CD4-positive, alpha-beta memory T cell (primary cell): ENCODE measurements around the gene SLC8A2. TPM values are rescaled to one million over a fixed set of nuclear protein-coding genes. Genes with fewer than 3 reads are reported as not detected.

Experiments used
- CTCF ChIA-PET: fragments of 350-600 bp; sonication (Branson Sonifier 250); formaldehyde crosslinking; loops from one replicate; lab custom pipeline; 2021; ENCODE audit warnings: inconsistent platforms; ENCODE audit not compliant: partially characterized antibody; lab: Charles Lee
- POLR2A ChIA-PET: fragments of 350-600 bp; sonication (Branson Sonifier 250); formaldehyde crosslinking; loops from one replicate; lab custom pipeline; 2021; ENCODE audit not compliant: partially characterized antibody; lab: Charles Lee
- DNase-seq, 5 donors: peaks; one replicate each; pipeline versions ENCODE4 v3.0.0 to v3.0.0-alpha.2; 2020 to 2022; ENCODE audit warnings: mixed read lengths in 1 of 5
- H3K27ac ChIP-seq: one replicate; pipeline ENCODE4 v1.7.0; 2013; ENCODE audit warnings: low read depth, low read length
- H3K27me3 ChIP-seq: 2 replicates; pipeline ENCODE4 v1.7.0; 2013; ENCODE audit warnings: mild to moderate bottlenecking, low read length, moderate library complexity; ENCODE audit not compliant: insufficient read depth
- H3K36me3 ChIP-seq: 2 replicates; pipeline ENCODE4 v1.7.0; 2013; ENCODE audit warnings: mild to moderate bottlenecking, low read length, moderate library complexity; ENCODE audit not compliant: insufficient read depth
- H3K4me1 ChIP-seq: 2 replicates; pipeline ENCODE4 v1.7.0; 2013; ENCODE audit warnings: mild to moderate bottlenecking, low read length, moderate library complexity; ENCODE audit not compliant: insufficient read depth
- H3K4me3 ChIP-seq, 2 donors: one replicate each; pipeline ENCODE4 v1.7.0; 2013; ENCODE audit warnings: low read length in 2 of 2, mild to moderate bottlenecking in 1 of 2
- H3K9me3 ChIP-seq, 2 donors: one replicate each; pipeline ENCODE4 v1.7.0; 2013; ENCODE audit warnings: low read length in 2 of 2, control low read depth in 1 of 2; ENCODE audit not compliant: control insufficient read depth in 1 of 2
- H3K27ac Mint-ChIP-seq, 7 donors: one replicate each; pipeline ENCODE4 v1.8.0; 2020 to 2021; ENCODE audit warnings: mixed read lengths in 7 of 7, mild to moderate bottlenecking in 6 of 7, inconsistent platforms in 3 of 7, moderate library complexity in 3 of 7
- H3K27me3 Mint-ChIP-seq, 2 donors: one replicate each; pipeline ENCODE4 v1.8.0; 2020 to 2021; ENCODE audit warnings: mixed read lengths in 2 of 2
- H3K36me3 Mint-ChIP-seq, 2 donors: one replicate each; pipeline ENCODE4 v1.8.0; 2020 to 2021; ENCODE audit warnings: mixed read lengths in 2 of 2, inconsistent platforms in 1 of 2, mild to moderate bottlenecking in 1 of 2
- H3K4me1 Mint-ChIP-seq, 4 donors: one replicate each; pipeline ENCODE4 v1.8.0; 2020 to 2021; ENCODE audit warnings: mixed read lengths in 4 of 4, mild to moderate bottlenecking in 1 of 4
- H3K4me3 Mint-ChIP-seq, 8 donors: one replicate each; pipeline ENCODE4 v1.8.0; 2020 to 2021; ENCODE audit warnings: mixed read lengths in 8 of 8, mild to moderate bottlenecking in 7 of 8, moderate library complexity in 6 of 8, inconsistent platforms in 3 of 8
- H3K9me3 Mint-ChIP-seq, 8 donors: one replicate each; pipeline ENCODE4 v1.8.0; 2020 to 2021; ENCODE audit warnings: mixed read lengths in 8 of 8, mild to moderate bottlenecking in 5 of 8, inconsistent platforms in 3 of 8, moderate library complexity in 1 of 8
- intact Hi-C: fragments of 100-400 bp; cut with micrococcal nuclease; formaldehyde crosslinking; loops from one replicate; pipeline ENCODE4 v1.15.1; 2023
- polyA plus RNA-seq, 2 donors: library from polyadenylated mRNA; unstranded; fragments of 300-500 nt; fragmentation: Illumina TruSeq; gene quantifications; one replicate each; pipeline ENCODE4 v1.2.3, GENCODE V29; 2021
- total RNA-seq, 2 experiments: library from RNA; stranded (reverse); gene quantifications; one replicate each; pipeline ENCODE4 v1.2.3, GENCODE V29; 2021

Gene SLC8A2
- total and polyA plus RNA-seq, 4 experiments from 2014 or later = not detected

DNA sequence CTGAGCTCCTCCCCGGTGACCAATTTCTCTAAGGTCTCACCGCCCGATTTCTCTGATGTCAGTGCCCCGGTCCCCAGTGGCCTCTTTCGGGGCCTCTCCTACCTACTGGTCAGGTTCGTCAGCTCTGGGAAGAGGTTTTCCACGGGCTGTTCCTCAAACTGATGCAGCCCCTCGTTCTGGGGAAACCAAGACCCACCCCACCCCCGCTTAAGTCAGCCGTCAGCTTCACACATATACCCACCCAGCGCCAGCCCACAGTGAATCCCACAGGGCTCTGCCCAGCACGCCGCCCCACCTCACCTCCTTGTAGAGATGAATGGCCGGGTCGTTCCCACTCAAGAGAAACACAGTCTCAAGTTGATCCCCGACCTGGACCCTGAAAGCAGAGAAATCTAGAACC, 9.0 kb upstream of the SLC8A2 start:
- Mint-ChIP-seq H3K4me3 (no peak overlapping the region), H3K27ac (no peak overlapping the region), H3K4me1 (peaks cover 15 to 24% (median 19%) of the 10 kb centered on the region in 4 donors), H3K9me3 (peaks cover 0 to 3% (median 0%) of the 10 kb centered on the region in 8 donors), H3K27me3 (no peaks in the 10 kb centered on the region), H3K36me3 (peaks cover 0 to 7% of the 10 kb centered on the region in 2 donors)
- intact Hi-C loops = loop anchor here (5.0 kb wide), 2 partner anchors 43 to 1593 kb away; partner anchors contain the start of gene IRF2BP1
- DNase-seq = no peak
- Histone ChIP-seq H3K27ac (no peak overlapping the region), H3K36me3 (no peaks in the 10 kb centered on the region), H3K4me1 (peaks cover 20% of the 10 kb centered on the region), H3K9me3 (no peaks in the 10 kb centered on the region), H3K4me3 (no peak overlapping the region), H3K27me3 (no peaks in the 10 kb centered on the region)
- POLR2A ChIA-PET = no interaction called here
- CTCF ChIA-PET = interaction anchor here (0.6 kb wide), 1 partner anchor 657 kb away, joined by 3 read pairs; no protein-coding TSS in a partner anchor

DNA sequence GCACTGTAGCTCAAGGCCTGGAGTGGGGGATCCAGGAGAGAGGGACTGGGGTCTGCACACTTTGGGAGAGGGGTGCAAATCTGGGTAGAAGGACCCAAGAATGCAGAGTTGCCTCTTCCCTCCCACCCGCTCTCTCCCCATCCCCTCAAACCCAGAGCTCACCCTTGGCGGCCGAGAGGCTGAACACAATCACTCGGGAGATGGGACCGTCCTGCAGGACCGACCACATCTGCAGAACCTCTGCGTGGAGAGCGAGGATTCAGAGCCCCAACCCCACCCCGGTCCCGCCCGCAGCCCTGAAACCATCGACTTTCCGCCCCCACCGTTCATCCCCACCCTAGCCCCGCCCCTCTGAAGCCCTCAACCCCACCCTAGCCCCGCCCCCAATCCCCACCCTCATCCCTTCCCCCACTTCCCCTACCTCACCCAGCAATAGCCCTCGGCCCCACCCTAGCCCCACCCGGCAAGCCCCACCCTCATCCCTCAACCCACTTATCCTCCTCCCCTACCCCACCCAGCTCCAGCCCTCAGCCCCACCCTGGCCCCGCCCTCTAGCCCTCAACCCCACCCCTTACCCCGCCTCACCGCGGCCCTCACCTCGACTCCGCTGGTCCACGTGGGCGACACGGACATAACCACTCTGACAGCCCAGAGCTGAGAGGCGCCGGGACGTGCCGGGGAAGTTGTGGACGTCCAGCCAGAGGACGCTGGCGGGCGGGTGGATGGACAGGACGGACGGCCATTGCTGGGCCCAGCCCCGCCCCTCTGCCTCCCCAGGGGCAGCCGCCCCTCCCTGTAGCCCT, 8.2 kb upstream of the SLC8A2 start:
- H3K9me3 Mint-ChIP-seq = peaks cover 0 to 3% (median 0%) of the 10 kb centered on the region in 8 donors
- H3K4me1 ChIP-seq = peaks cover 13% of the 10 kb centered on the region
- ChIA-PET POLR2A (no interaction called here), CTCF (interaction anchor here (0.6 to 1.4 kb wide), 2 partner anchors 43 to 657 kb away, joined by 3 to 4 read pairs; no protein-coding TSS in a partner anchor)
- no peak overlapping the region for H3K4me3 ChIP-seq
- no peaks in the 10 kb centered on the region for H3K9me3 ChIP-seq
- no peak for DNase-seq
- H3K27me3 Mint-ChIP-seq = no peaks in the 10 kb centered on the region
- H3K4me3 Mint-ChIP-seq = no peak overlapping the region
- no peak overlapping the region for H3K27ac Mint-ChIP-seq
- H3K27me3 ChIP-seq = no peaks in the 10 kb centered on the region
- intact Hi-C loops = loop anchor here (5.0 kb wide), 2 partner anchors 43 to 1593 kb away; partner anchors contain the start of gene IRF2BP1
- H3K27ac ChIP-seq = no peak overlapping the region
- H3K4me1 Mint-ChIP-seq = peaks cover 7 to 16% (median 13%) of the 10 kb centered on the region in 4 donors
- H3K36me3 Mint-ChIP-seq = peaks cover 0 to 7% of the 10 kb centered on the region in 2 donors
- no peaks in the 10 kb centered on the region for H3K36me3 ChIP-seq

DNA sequence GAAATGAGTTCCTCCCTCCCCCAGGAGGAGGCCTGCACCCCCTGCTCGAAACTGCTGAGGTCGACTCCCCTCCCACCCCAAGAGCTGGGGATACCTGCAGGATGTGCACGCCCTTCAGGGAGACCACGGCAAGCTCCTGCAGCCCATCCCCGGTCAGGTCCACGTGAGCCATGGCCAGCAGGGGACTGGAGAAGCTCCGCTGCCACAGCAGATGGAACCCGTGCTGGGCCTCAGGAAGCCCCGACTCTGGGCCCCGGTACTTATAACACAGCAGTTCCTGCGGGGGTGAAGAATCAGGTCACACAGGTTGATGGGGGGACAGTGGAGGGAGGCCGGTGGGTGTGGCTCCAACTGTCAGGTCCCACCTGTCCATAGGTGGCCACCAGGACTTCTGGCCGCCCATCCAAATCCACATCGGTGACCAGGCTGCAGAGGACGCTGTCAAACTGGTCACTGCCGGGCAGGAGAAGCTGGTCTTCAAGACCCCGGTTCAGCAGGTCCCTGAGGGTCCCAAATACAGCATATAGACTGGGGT, 4.8 kb upstream of the SLC8A2 start:
- H3K27ac ChIP-seq = no peak overlapping the region
- no peak for DNase-seq
- H3K4me1 ChIP-seq = peaks cover 8% of the 10 kb centered on the region
- Mint-ChIP-seq H3K36me3 (no peaks in the 10 kb centered on the region), H3K4me3 (no peak overlapping the region), H3K27ac (no peak overlapping the region), H3K9me3 (peaks cover 0 to 2% (median 0%) of the 10 kb centered on the region in 8 donors), H3K27me3 (peaks cover 8 to 13% of the 10 kb centered on the region in 2 donors), H3K4me1 (peaks cover 2 to 6% (median 5%) of the 10 kb centered on the region in 4 donors)
- ChIA-PET CTCF (interaction anchor here (1.3 kb wide), 1 partner anchor 40 kb away, joined by 5 read pairs; no protein-coding TSS in a partner anchor), POLR2A (no interaction called here)
- peaks cover 7% of the 10 kb centered on the region for H3K27me3 ChIP-seq
- H3K4me3 ChIP-seq = no peak overlapping the region
- no peaks in the 10 kb centered on the region for H3K9me3 ChIP-seq
- H3K36me3 ChIP-seq = no peaks in the 10 kb centered on the region
- intact Hi-C loops = no loop called here

DNA sequence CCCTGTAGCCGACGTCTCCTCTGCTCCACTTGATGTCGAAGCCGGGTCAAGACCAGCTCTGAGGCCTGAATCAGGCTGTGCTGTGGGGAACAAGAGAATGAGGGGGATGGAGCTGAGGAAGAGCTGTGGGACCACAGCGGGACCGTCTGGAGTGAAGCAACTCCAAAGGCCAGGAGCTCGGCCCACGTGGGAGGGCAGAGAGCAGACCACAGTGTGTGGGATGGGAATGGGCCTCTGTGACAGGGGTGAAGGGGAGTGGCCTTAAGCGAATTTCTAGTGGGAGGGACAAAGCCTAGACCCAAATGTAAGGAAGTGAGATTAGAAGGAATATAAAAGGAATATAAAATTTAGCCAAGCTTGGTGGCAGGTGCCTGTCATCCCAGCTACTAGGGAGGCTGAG, 3.8 kb upstream of the SLC8A2 start:
- H3K9me3 Mint-ChIP-seq = peaks cover 0 to 2% (median 0%) of the 10 kb centered on the region in 8 donors

DNA sequence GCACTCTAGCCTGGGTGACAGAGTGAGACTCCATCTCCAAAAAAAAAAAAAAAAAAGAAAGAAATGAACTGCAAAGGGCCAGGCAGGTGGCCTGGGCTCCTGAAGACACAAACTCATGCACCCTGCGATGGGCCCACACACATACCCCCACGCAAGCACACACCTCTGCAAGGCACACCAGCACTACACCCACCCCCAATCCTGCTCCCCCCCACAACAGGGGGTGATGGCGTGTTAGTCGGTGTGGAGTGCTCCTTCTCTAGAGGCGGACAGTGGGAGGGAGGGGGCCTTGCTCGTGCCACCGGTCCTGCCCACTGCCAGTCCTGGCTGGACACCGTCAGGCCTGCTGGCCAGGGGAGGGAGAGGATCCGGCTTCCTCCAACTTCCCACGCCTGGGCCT, 1.6 kb upstream of the SLC8A2 start:
- intact Hi-C loops = no loop called here
- Mint-ChIP-seq H3K4me1 (peaks cover 10 to 14% (median 11%) of the 10 kb centered on the region in 4 donors), H3K9me3 (peaks cover 0 to 2% (median 0%) of the 10 kb centered on the region in 8 donors), H3K36me3 (no peaks in the 10 kb centered on the region), H3K27ac (no peak overlapping the region), H3K27me3 (peaks cover 32 to 33% of the 10 kb centered on the region in 2 donors), H3K4me3 (no peak overlapping the region)
- H3K9me3 ChIP-seq = no peaks in the 10 kb centered on the region
- H3K36me3 ChIP-seq = no peaks in the 10 kb centered on the region
- no peak overlapping the region for H3K27ac ChIP-seq
- ChIA-PET POLR2A (no interaction called here), CTCF (no interaction called here)
- no peak overlapping the region for H3K4me3 ChIP-seq
- peaks cover 37% of the 10 kb centered on the region for H3K27me3 ChIP-seq
- H3K4me1 ChIP-seq = peaks cover 12% of the 10 kb centered on the region
- DNase-seq = no peak

More for the DNA sequence above, 3.8 kb upstream of the SLC8A2 start:
- Mint-ChIP-seq H3K27me3 (peaks cover 14 to 21% of the 10 kb centered on the region in 2 donors), H3K27ac (no peak overlapping the region), H3K36me3 (no peaks in the 10 kb centered on the region), H3K4me1 (peaks cover 8 to 12% (median 10%) of the 10 kb centered on the region in 4 donors), H3K4me3 (no peak overlapping the region)
- DNase-seq = no peak
- Histone ChIP-seq H3K9me3 (no peaks in the 10 kb centered on the region), H3K27ac (no peak overlapping the region), H3K27me3 (peaks cover 16% of the 10 kb centered on the region), H3K4me3 (no peak overlapping the region), H3K36me3 (no peaks in the 10 kb centered on the region), H3K4me1 (peaks cover 12% of the 10 kb centered on the region)
- CTCF ChIA-PET = interaction anchor here (1.2 to 1.3 kb wide), 2 partner anchors 8 to 39 kb away, joined by 3 to 5 read pairs; partner anchors contain the start of gene KPTN
- POLR2A ChIA-PET = interaction anchor here (0.8 kb wide), 1 partner anchor 9 kb away, joined by 3 read pairs; the partner anchor contains the start of gene KPTN
- intact Hi-C loops = no loop called here

DNA sequence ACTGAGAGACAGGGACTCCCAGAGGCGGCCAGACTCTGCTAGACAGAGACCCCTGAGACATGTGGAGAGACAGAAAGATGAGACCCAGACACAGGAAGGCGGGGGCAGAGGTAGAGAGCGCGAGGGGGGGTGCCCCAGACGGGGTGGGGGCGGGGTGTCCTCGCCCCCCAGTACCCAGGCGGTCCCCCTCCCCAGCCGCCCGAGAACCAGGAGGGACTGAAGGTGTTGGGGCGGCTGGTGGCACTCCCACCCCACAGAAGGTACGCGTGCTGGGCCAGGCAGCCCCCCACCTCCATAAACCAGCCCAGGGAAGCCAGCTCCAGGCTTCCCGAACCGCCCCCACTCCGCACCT, 336 bp downstream of the SLC8A2 start:
- peak overlapping the region in 5 of 8 donors; percentile 18 to 60 (median 42) for H3K4me3 Mint-ChIP-seq
- H3K27me3 Mint-ChIP-seq = peaks cover 41 to 43% of the 10 kb centered on the region in 2 donors
- Histone ChIP-seq H3K27ac (no peak overlapping the region), H3K27me3 (peaks cover 37% of the 10 kb centered on the region), H3K36me3 (no peaks in the 10 kb centered on the region), H3K4me1 (peaks cover 12% of the 10 kb centered on the region), H3K9me3 (no peaks in the 10 kb centered on the region), H3K4me3 (no peak overlapping the region)
- peak overlapping the region in 1 of 7 donors; percentile 78 for H3K27ac Mint-ChIP-seq
- H3K4me1 Mint-ChIP-seq = peaks cover 10 to 14% (median 11%) of the 10 kb centered on the region in 4 donors
- peaks cover 0 to 2% (median 0%) of the 10 kb centered on the region in 8 donors for H3K9me3 Mint-ChIP-seq
- ChIA-PET POLR2A (no interaction called here), CTCF (no interaction called here)
- intact Hi-C loops = no loop called here
- DNase-seq = no peak
- no peaks in the 10 kb centered on the region for H3K36me3 Mint-ChIP-seq
